GM18499 (cell line): Measurements from ENCODE around the gene BRINP2.

Experiments
- ATAC-seq: cut with Tn5 transposase; IDR thresholded peaks from one replicate; pipeline ENCODE4 v1.9.1; 2021; ENCODE audit warnings: moderate number of reproducible peaks; ENCODE audit not compliant: insufficient read depth, unreplicated experiment

BRINP2 gene, protein sequence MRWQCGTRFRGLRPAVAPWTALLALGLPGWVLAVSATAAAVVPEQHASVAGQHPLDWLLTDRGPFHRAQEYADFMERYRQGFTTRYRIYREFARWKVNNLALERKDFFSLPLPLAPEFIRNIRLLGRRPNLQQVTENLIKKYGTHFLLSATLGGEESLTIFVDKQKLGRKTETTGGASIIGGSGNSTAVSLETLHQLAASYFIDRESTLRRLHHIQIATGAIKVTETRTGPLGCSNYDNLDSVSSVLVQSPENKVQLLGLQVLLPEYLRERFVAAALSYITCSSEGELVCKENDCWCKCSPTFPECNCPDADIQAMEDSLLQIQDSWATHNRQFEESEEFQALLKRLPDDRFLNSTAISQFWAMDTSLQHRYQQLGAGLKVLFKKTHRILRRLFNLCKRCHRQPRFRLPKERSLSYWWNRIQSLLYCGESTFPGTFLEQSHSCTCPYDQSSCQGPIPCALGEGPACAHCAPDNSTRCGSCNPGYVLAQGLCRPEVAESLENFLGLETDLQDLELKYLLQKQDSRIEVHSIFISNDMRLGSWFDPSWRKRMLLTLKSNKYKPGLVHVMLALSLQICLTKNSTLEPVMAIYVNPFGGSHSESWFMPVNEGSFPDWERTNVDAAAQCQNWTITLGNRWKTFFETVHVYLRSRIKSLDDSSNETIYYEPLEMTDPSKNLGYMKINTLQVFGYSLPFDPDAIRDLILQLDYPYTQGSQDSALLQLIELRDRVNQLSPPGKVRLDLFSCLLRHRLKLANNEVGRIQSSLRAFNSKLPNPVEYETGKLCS

DNA sequence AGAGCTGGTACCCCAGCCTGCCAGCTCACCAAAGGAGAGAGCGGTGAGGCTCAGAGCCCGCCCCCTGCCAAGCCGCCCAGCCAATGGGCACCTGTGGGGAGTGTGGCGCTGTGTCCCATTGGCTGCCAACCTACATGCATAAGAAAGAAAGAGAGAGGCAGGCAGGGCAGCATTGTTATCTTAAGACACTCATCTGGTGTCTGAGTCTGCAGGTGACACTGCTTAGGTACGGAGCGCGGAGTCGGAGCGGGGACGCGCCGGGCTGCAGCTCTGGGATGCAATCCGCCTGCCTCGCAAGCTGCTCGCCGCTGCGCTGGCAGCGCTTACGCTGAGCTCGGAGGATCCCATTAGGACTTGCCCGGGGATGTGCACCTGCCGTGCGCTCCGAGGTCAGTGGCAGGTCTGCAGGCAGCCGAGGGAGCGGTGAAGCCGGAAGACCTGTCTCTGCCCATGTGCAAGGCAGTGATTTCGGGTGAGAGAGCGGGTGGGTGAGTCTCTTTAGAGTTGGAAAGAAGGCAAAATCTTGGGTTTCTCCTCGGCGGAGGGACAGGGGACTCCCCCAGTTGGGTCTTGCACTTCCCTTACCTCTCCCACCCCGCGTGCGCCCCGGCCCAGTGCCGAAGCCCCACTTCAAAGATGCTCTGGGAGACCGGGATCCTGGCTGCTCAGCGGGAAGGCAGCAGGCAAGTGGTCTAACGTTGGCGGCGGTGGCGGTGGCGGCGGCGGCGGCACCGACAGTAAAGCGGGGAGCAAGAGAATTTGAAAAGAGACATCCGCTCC lies at the start of gene BRINP2:
Gene BRINP2 (plus strand): TSS at position 203 of the 780 bp plus-strand sequence. CDS start 58,919 bp downstream, outside the sequence.
- ATAC-seq: no peak

DNA sequence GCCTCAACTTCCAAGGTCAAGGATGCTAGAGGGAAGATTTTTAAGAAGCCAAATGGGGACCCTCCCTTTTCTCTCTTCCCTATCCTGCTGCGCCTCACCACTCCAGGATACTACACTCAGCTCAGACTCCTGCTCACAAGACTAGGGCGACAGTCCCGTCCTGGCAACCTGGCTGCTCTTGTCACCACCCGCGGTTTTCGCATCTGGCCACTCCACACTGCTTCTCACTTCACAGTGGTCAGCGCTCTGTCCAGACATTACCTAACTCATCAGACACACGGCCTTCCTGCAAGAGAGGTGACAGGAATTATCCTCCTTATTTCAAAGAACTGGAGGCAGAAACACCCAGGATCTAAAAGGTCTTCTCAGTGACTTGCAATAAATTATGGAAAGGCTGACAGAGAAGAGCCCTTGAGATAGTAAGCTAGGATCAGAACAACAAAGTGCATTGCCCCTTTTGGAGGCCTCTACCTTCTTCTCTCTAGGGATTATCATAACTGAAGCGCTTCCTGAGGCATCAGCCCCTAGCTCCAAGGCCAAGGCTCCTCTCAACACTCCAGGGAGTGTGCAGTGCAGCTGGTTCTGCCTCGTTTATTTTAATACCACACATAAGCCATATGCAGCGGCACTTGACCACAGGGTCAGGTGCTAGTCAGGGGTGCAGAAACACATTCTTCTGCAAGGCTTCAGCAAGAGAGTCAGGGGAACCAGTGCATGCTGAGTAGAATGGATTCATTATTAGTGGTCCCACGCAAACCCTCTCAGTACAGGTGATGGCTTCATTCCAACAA lies 48.1 kb upstream of the BRINP2 start:
- no peak for ATAC-seq

DNA sequence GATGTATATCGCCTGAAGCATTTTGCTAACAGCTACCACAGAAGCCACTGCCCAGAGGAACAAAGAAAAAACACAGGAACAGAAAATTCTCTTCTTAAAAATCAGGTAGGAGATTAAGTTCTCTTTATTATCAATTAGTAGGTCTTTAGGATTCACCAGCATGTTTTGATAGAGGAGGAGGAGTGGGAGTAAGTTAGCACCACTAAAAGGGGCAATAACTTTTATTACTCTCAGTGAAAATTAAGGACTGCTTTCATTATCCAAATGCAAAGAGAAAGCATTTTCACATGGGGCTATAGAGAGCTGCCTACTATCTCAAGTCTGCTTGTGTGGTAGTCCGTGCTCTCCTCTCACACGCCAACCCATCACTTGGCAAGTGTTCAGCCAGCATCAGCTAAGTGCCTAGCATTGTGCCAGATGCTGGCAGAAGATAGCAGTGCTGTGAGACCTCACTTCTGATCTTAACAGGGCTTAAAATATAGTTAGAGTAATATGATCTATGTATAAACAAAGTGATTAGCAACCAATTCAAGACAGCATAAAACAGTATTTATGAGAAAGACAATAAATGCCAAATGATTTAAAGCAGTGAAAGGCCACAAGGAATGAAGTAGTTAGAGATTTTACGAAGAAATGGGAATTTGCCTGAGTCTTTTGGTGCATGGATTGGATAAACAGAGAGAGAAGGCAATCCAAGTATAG lies 46.0 kb upstream of the BRINP2 start:
- no peak for ATAC-seq

DNA sequence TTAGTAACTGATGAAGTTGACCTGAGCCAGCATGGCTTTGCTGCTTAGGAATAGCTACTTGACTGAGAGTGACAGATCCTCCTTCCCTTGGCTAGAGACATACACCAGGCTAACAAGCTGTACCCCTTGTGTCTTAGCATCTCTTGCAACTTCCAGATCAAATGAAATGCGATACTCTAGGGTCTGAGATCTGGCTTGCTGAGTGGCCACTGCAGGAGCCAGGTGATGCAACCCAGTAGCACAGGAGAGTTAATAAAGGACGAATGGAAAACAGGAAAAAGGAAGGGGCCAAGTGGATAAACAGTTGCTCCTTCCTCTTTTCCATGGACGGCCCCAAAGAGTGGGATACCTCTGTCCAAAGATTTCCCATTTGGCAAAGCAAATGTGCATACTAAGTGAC lies 44.5 kb upstream of the BRINP2 start:
- no peak for ATAC-seq

DNA sequence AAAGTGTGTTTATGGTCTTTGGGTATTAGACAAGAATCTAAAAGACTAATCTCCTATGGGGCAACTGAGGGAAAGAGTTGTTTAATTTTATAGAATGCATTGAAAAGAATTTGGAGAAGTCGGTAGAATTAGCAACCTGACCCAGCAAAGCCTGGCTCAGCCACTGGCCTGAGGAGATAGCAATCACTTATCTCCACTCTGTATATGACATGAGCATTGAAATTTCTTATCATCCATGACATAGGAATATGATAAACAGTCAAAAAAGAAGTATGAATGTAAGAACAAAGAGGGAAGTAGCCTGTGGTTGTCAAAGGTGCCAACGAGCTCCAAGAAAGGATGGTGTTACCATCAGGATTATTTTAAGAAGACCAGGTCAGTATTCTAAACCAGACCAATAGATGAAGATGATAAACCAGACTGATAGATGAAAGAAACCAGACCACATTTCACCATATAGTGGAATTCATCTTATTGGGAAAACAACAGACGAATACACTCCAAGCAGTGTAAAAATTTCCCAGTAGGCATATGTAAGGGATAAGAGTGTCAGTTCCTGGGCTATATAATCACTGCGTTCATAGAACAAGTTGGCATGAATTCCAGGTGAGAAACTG lies 42.0 kb upstream of the BRINP2 start:
- no peak for ATAC-seq

DNA sequence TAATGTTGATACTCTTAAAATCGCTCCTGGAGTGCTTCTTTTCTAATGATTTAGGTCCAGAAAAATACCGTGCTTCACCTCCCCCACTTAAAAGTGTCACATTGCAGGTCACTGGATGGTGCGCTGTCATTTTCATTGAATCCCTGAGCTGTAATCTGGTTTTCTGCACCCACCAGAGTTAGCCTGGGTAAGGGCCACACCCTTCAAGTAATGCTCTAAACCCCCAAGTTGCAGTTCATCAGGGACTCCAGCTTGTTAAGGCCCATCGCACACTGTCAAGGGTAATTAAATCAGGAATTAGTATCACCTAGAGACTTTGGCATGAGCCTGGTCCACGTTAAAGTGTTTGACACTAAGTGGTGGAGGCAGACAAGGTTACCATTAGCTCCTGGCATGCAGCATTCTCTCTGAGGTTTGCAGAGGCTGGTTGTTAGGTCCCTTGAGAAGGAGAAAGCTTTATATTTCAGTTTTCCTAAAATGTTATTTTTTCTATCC lies 40.3 kb upstream of the BRINP2 start:
- no peak for ATAC-seq

DNA sequence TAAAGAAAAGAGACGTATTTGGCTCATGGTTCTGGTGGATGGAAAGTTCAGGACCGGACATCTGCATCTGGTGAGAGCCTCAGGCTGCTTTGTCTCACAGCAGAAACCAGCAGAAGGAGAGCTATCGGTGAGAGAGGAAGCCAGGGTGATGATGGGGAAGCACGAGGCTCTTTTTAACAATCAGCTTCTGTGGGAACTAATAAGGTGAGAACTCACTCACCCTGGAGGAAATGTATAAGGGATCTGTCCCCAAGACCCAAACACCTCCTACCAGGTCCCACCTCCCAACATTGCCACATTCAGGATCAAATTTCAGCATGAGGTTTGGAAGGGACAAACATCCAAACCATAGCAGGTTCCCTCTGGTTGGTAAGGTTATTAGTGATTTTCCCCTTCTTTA lies 39.0 kb upstream of the BRINP2 start:
- no peak for ATAC-seq

DNA sequence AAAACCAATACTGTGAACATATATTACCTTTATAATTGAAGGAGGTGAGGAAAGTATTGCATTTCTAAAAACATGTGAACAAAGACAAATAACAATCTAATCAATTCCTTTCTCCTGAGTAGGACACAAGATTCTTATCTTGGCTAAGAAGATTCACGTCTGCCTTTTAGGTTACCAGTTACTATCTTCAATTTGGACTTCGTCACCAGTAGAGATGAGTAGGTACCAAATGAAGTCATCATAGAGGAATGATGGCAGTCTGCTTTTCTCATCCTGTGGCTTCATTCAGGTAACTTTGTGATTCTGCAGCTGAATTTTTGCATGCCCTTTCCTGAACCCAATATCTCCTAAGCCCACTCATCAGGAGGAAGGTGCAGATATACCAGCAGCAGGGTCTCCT lies 38.6 kb upstream of the BRINP2 start:
- no peak for ATAC-seq

DNA sequence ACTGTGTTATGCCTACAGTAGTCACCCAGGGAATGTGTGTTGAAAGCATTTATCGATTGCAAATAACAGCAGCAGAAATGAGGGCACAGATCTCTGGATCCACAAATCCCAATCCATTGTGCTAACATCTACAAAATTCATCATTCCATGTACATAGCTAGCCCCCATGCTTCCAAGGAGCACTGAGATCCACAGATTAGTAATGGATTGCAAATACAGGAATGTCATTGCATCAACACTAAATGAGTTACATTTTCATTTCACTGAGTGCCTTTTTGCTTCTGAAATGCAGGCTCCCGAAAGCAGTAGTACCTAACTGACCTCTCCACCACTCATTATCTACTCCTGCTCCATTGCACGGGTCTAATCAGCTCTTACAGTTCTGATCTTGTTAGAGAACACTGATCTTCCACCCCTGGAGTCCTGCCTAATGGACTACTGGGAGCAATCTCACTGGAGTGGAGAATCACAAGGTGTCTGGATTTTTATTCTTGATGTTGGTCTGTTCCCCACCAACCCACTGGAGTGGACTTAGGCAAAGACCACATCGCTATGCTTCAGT lies 36.7 kb upstream of the BRINP2 start:
- no peak for ATAC-seq

DNA sequence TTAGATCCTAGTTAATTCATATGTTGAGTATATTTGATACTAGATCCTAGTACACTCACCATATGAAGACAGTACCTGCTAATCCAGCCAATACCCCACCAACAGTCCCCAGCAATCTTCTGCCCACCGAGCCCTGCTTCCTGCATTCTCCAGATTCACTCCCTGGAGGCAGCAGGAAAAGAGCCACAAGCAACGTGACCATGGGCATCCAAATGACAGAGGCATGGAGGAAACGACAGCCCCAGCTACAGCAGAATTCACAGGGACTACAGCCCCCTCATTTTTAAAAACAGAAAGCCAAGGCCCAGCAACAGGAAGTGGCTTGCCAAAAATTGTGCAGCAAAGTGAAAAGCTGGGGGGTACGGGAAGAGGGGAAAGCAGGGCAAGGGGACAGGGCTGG lies 35.5 kb upstream of the BRINP2 start:
- ATAC-seq: no peak

DNA sequence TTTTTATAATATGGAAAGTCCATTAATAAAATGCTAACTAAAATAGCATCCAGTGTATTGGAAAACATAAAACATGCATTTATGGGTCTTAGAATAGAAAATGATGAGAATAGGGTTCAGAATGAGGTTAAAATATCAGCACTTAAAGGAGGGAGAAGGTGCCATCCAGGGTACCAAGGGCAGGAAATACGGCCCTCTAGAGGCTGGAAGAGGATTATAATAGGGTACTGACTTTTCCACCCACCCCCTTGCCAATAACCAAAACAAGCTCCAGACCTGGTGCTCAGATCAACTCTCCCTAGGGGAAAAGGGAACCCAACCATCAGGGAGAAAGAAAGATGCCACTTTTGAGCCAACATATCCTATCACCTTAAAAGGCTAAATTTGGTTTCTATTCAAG lies 32.9 kb upstream of the BRINP2 start:
- no peak for ATAC-seq

DNA sequence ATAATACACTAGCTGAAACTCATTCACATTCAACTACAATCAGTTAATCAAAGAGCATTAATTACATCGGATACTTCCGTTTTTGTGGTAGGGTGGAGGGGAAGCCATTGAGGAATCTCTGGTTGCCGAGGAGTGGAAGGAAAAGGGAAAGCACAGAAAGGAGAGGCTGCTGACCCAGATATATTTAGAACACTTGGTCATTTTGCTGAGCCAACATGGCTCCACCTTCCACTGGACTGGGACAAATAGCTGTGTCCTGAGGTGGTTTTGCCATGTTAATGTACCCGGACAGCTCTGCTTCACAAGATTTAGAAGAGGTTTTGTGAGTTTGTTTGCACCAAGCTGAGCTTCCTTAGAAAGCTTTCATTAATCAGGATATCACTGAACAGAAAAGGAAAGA lies 32.4 kb upstream of the BRINP2 start:
- no peak for ATAC-seq

DNA sequence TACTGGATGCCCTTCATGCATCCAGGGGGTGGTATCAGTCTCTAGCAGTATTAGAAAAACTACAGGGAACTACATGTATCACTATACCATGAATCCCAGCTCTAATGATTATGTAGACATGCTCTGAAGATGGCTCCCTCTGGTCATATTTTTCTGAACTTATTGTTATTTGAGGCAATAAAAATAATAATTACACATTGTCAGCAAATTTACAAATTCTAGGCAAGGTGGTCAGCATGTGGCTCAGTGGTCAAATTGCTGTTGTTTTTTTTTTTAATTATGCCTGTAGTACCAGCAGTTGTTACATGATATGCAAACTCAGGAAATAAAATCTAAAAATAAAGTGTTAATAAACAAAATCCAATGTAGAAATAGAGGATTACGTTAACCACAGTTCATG lies 28.7 kb upstream of the BRINP2 start:
- no peak for ATAC-seq

DNA sequence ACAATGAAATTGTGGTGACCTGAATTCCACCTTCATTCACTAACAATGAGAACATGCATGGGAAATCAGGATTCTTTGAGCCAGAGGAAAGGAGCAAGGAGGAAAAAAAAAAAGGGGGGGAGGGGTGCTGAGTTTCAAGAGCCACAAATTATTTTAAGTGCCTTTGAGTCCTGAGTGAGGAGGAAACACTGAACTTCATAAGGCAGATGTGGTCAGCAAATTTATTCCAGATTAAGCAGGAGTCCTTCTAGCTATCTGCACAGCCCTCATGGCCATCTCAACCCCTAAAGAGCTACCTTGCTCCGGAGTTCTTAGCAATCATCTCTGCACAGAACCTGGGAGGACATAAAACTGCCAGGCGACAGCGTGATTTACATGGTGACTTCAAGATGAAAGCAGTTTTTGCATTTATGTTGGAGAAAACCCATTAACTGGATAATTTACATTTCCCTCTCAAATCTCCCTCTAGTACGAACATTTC lies 27.9 kb upstream of the BRINP2 start:
- ATAC-seq: no peak

DNA sequence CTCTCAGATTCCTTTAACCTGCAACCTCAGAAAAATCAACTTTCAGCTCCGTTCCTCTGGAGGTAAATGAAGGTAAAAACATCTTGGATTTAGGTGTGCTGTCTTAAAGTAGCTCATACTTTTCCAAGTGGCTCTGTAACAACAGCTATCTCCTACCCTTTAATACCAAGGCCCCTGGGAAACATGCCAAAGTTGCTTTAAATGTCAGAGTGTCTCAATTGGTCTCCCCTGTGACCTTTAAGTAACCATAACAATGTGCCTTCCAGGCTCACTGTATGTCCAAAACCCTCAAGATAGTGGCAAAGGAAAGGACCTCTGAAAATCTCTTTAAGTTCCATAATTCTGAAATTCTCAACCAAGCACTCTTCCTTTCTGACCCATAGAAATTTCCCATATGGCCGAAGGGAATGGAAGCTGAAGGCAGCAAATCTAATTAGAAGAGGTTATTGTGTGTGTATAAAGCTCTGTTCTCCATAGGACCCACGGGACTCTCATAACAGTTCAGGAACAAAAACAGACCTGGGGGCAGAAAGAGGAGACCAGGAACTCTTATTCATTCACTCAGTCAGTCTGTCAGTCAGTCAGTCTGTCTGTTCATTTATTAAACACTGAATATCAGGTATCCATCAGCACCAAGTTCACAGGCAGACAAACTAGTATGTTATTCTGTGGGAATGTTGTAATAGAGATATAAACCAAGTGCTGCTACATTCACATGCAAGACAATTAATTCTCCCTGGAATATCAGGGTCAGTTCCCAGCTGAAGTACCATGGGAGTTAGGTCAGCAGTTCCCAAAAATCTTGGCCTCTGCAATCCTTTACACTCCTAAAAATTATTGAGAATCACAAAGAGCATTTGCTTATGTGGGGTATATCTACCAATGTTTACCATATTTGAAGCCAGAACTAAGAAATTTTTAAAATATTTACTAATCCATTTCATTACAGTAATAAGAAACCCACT lies 25.4 kb upstream of the BRINP2 start:
- no peak for ATAC-seq

DNA sequence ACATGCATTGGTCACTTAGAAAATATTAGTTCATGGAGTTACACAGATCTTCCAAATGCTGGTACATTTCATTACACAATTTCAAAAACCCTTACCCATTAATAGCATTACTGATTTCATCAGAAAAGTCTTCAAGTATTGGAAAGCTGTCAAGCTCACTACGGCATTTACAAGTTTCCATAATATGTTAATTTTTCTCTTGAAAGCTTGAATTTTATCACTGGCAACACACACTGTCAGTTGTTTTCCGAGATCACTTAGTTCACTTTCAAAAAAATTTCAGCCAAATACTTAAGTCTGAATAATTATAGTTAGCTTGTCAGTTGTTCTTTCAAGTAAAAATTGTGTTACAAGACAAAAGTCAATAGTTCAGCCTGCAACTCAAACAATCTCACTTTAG lies 24.3 kb upstream of the BRINP2 start:
- no peak for ATAC-seq

DNA sequence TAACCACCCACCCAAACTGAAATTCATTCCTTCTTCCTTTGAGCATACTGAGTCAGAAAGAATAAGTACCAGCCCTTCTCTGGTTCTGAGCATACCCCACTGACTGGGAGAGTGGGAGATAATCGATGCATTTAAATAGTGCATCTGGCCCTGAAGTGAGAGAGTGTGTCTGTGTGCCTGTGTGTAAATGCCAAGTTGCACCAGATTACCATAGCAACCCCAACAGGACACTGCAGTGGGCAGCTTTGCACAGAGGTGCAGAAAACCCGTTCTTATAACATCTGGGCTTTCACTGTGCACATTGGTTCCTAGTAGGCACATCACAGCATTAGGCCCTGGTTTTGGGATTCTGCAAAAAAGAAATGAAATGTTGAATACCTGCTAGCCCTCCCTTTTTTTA lies 8.5 kb upstream of the BRINP2 start:
- no peak for ATAC-seq
